Smooth muscle cell (in vitro differentiated cells): ENCODE measurements around the gene GLB1L2. TPM values are rescaled to one million over a fixed set of nuclear protein-coding genes. Genes with fewer than 3 reads are reported as not detected.

Experiments
- DNase-seq: peaks from one replicate; lab custom pipeline; 2025; ENCODE audit not compliant: unreplicated experiment; lab: John Stamatoyannopoulos, UW
- H2AFZ ChIP-seq: fragments of 200-600 bp; sonication (generic); 2 replicates; pipeline ENCODE4 v1.6.0; 2016; ENCODE audit warnings: antibody characterized with exemption, low read depth, mild to moderate bottlenecking
- H3F3A ChIP-seq: fragments of 200-600 bp; sonication (generic); 2 replicates; pipeline ENCODE4 v1.6.0; 2017; ENCODE audit warnings: antibody characterized with exemption, low read depth
- H3K27ac ChIP-seq: fragments of 200-600 bp; sonication (generic); 2 replicates; pipeline ENCODE4 v1.5.1; 2016; ENCODE audit warnings: low read depth, mild to moderate bottlenecking
- H3K27me3 ChIP-seq: fragments of 200-600 bp; sonication (generic); 2 replicates; pipeline ENCODE4 v1.6.1; 2016; ENCODE audit warnings: low read depth, mild to moderate bottlenecking
- H3K36me3 ChIP-seq: fragments of 200-600 bp; sonication (generic); 2 replicates; pipeline ENCODE4 v1.5.1; 2016; ENCODE audit warnings: low read depth
- H3K4me1 ChIP-seq: fragments of 200-600 bp; sonication (generic); 2 replicates; pipeline ENCODE4 v1.5.1; 2016; ENCODE audit warnings: low read depth
- H3K4me2 ChIP-seq: fragments of 200-600 bp; sonication (generic); 2 replicates; pipeline ENCODE4 v1.6.0; 2016; ENCODE audit warnings: mild to moderate bottlenecking
- H3K4me3 ChIP-seq: fragments of 200-600 bp; sonication (generic); 2 replicates; pipeline ENCODE4 v1.5.1; 2016; ENCODE audit warnings: mild to moderate bottlenecking
- H3K79me2 ChIP-seq: fragments of 200-600 bp; sonication (generic); 2 replicates; pipeline ENCODE4 v1.6.0; 2016; ENCODE audit warnings: low read depth, mild to moderate bottlenecking
- H3K9ac ChIP-seq: fragments of 200-600 bp; sonication (generic); 2 replicates; pipeline ENCODE4 v1.6.0; 2016; ENCODE audit warnings: low read depth
- H3K9me3 ChIP-seq: fragments of 200-600 bp; sonication (generic); replicated peaks from 2 replicates; pipeline ENCODE4 v1.5.1; 2016; ENCODE audit warnings: low read depth
- H4K20me1 ChIP-seq: fragments of 200-600 bp; sonication (generic); 2 replicates; pipeline ENCODE4 v1.6.0; 2016; ENCODE audit warnings: low read depth
- WGBS: methylation state at CpG from one replicate; pipeline ENCODE4 v1.1.7; 2016; ENCODE audit warnings: low lambda C conversion rate; 5-methylcytosine and 5-hydroxymethylcytosine counted together
- polyA plus RNA-seq: library from polyadenylated mRNA; unstranded; fragments of >200 nt; fragmentation: Nextera tagmentation; extraction: Ambion mirVana; gene quantifications from 2 replicates; pipeline ENCODE4 v1.2.1, GENCODE V29; 2016
- total RNA-seq: library from RNA; depleted of rRNA; stranded (reverse); fragments of >200 nt; gene quantifications from 2 replicates; pipeline ENCODE4 v1.2.3, GENCODE V29; 2014
- TF ChIP-seq, protein P1 (sequence below): fragments of 200-600 bp; sonication (generic); IDR thresholded peaks from 2 replicates; pipeline ENCODE4 v1.5.1; 2017; ENCODE audit warnings: borderline replicate concordance, mild to moderate bottlenecking, antibody characterized with exemption; ENCODE audit not compliant: insufficient read depth, poor library complexity, severe bottlenecking

GLB1L2 gene
- total and polyA plus RNA-seq, 2 experiments from 2014 or later = 0.40 to 0.83 TPM

DNA sequence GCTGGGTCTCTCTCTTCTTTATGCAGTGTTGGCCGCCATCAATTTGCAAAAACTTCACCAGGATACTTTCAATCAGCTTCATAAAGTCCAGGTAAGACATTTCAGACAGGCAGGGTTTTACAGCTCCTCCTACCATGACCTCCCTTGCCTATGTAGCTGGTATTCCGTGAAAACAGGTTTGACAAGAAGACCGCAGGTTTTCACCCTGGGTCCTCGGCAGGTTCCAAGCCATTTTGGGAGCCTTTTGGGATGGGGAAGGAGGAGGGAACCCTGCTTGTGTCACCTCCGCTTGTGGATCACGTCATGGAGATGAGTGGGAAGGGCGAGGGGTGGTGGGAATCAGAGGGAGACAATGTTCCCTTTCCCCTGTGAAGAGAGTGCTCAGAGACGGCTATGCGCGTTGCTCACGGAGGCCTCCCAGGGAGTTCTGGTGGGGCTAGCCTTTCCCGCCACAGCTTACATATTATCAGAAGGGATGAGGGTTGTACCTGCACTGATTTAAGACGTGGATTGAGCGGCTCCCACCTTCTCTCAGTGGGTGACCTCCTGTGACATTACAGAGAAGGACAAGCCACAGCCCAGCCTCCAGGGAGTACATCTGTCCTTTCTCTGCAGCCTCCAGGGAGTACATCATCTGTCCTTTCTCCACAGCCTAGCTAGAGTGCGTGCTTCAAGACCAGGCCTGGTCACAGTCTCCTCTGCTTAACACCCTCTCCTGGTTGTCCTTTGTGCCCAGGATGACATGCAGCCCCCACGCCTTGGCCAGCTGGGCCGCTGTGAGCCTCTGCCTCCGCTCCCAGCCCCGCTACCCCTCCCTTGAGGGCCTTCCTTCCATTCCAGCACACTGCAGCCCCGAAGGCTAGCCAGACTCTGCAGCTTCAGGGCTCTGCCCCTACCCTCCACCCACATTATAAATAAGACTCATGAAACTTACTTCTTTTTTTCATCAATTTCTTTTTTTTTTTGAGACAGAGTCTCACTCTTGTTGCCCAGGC lies 38.4 kb upstream of the GLB1L2 start:
- no peak overlapping the region for H3K4me3 ChIP-seq
- TF ChIP-seq, protein P1, sequence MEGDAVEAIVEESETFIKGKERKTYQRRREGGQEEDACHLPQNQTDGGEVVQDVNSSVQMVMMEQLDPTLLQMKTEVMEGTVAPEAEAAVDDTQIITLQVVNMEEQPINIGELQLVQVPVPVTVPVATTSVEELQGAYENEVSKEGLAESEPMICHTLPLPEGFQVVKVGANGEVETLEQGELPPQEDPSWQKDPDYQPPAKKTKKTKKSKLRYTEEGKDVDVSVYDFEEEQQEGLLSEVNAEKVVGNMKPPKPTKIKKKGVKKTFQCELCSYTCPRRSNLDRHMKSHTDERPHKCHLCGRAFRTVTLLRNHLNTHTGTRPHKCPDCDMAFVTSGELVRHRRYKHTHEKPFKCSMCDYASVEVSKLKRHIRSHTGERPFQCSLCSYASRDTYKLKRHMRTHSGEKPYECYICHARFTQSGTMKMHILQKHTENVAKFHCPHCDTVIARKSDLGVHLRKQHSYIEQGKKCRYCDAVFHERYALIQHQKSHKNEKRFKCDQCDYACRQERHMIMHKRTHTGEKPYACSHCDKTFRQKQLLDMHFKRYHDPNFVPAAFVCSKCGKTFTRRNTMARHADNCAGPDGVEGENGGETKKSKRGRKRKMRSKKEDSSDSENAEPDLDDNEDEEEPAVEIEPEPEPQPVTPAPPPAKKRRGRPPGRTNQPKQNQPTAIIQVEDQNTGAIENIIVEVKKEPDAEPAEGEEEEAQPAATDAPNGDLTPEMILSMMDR = no peak
- no peaks in the 10 kb centered on the region for H3K9me3 ChIP-seq

DNA sequence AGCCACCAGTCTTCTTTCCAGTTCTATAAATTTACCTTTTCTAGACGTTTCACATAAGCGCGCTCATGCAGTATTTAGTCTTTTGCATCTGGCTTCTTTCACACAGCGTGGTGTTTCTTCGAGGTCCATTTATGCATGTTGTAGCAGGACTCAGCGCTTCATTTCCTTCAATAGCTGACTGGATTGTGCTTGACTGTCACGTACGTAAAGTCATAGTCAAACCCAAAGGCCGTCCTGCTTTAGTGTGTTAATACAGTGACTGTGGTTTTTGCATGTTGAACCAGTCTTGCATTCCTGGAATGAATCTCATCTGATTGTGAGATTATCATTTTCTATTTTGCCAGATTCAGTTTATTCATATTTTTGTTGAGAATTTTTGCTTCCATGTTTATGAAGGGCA lies 37.1 kb upstream of the GLB1L2 start:
- TF ChIP-seq, protein P1 = no peak
- Histone ChIP-seq H3K9me3 (no peaks in the 10 kb centered on the region), H3K9ac (no peak overlapping the region), H3K4me2 (no peak overlapping the region), H3K27ac (no peak overlapping the region), H3K27me3 (no peaks in the 10 kb centered on the region), H4K20me1 (no peaks in the 10 kb centered on the region), H2AFZ (no peak overlapping the region), H3K4me3 (no peak overlapping the region), H3K79me2 (no peaks in the 10 kb centered on the region), H3K36me3 (no peaks in the 10 kb centered on the region), H3K4me1 (no peaks in the 10 kb centered on the region), H3F3A (no peaks in the 10 kb centered on the region)
- WGBS = 69% methylated on average over 9 of the region's 9 CpGs
- DNase-seq = no peak

More for the DNA sequence above, 38.4 kb upstream of the GLB1L2 start:
- no peak overlapping the region for H2AFZ ChIP-seq
- DNase-seq = no peak
- WGBS = 86% methylated on average over 20 of the region's 20 CpGs
- no peaks in the 10 kb centered on the region for H4K20me1 ChIP-seq
- H3K27ac ChIP-seq = no peak overlapping the region
- no peaks in the 10 kb centered on the region for H3F3A ChIP-seq
- no peaks in the 10 kb centered on the region for H3K36me3 ChIP-seq
- no peaks in the 10 kb centered on the region for H3K4me1 ChIP-seq
- no peaks in the 10 kb centered on the region for H3K79me2 ChIP-seq
- H3K4me2 ChIP-seq = no peak overlapping the region
- no peaks in the 10 kb centered on the region for H3K27me3 ChIP-seq
- H3K9ac ChIP-seq = no peak overlapping the region

DNA sequence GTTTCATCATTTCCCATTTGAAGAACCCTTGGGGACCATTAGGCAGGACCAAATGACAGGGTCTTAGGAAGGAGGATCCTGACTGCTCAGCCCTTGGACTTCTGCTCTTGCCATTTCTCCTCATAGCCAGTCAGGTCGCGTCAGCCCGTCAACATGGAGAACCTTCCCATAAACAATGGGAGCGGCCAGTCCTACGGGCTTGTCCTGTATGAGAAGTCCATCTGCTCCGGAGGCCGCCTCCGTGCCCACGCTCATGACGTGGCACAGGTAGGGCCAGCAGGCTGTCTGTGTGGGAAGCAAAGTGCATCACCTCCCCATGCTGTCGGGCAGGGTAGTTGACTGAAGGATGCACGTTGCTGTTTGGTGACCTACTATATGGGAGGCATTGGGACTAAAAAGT lies 19.6 kb upstream of the GLB1L2 start:
- TF ChIP-seq, protein P1 = no peak
- 89% methylated on average over 12 of the region's 12 CpGs for WGBS
- no peak overlapping the region for H3K4me3 ChIP-seq
- H3K4me2 ChIP-seq = no peak overlapping the region
- no peaks in the 10 kb centered on the region for H3K79me2 ChIP-seq
- no peak overlapping the region for H3K9ac ChIP-seq
- H4K20me1 ChIP-seq = no peaks in the 10 kb centered on the region
- H3K36me3 ChIP-seq = no peaks in the 10 kb centered on the region
- no peak overlapping the region for H2AFZ ChIP-seq
- no peak for DNase-seq
- H3K9me3 ChIP-seq = no peaks in the 10 kb centered on the region
- no peaks in the 10 kb centered on the region for H3F3A ChIP-seq
- H3K27ac ChIP-seq = no peak overlapping the region
- no peaks in the 10 kb centered on the region for H3K27me3 ChIP-seq
- H3K4me1 ChIP-seq = no peaks in the 10 kb centered on the region
